HCT116 (cell line): Measurements from ENCODE around the gene MARCHF2. TPM values are rescaled to one million over a fixed set of nuclear protein-coding genes. Genes with fewer than 3 reads are reported as not detected.
A peak's percentile ranks its signal among the peaks of the same experiment; 100 is the strongest.
"Not testable (repeated sequence)": the region's sequence is repeated elsewhere in the genome, so short reads cannot be mapped to it uniquely, and the experiment has no call there.

Experiments used
- ATAC-seq: fragments of 200-7000 bp; cut with Tn5 transposase; 2 replicates; pipeline ENCODE4 v1.9.1; 2020; ENCODE audit warnings: mild to moderate bottlenecking, moderate library complexity
- BruUV-seq: library from RNA; stranded (reverse); fragments of 400-500 nt; replicated peaks from 2 replicates; lab custom pipeline; 2021; lab: Mats Ljungman, UMichigan
- CTCF ChIA-PET: fragments of 300-600 bp; sonication (Branson Sonifier 250); formaldehyde crosslinking; loops from one replicate; lab custom pipeline; 2021; ENCODE audit warnings: antibody characterized with exemption; lab: Charles Lee
- POLR2A ChIA-PET: fragments of 300-600, 350-600 bp; sonication (Branson Sonifier 250); formaldehyde crosslinking; loops from one replicate; lab custom pipeline; 2021; ENCODE audit warnings: antibody characterized with exemption; lab: Charles Lee
- RAD21 ChIA-PET, 2 experiments: fragments of 300-600 bp; sonication (Branson Sonifier 250); formaldehyde crosslinking; loops; one replicate each; lab custom pipeline; 2023; ENCODE audit warnings: low total read pairs in 2 of 2; ENCODE audit not compliant: uncharacterized antibody in 2 of 2, unreplicated experiment in 2 of 2, low non-redundant PET in 1 of 2; lab: Charles Lee
- DNase-seq: peaks from one replicate; pipeline ENCODE4 v3.0.0-alpha.2; 2010; ENCODE audit warnings: low read depth, low spot score
- H2AFZ ChIP-seq: fragments of 200-600 bp; shearing (Covaris generic), sonication (generic); 2 replicates; pipeline ENCODE4 v1.6.1; 2017; ENCODE audit warnings: low read depth, mixed run types, mixed read lengths, antibody characterized with exemption, low read length; ENCODE audit not compliant: poor library complexity, severe bottlenecking
- H3K27ac ChIP-seq: 2 replicates; pipeline ENCODE4 v1.5.1; 2012; ENCODE audit warnings: low read depth, low read length
- H3K27me3 ChIP-seq: fragments of 200-600 bp; sonication (generic); 2 replicates; pipeline ENCODE4 v1.6.1; 2016; ENCODE audit warnings: mixed run types, low read length, mixed read lengths; ENCODE audit not compliant: insufficient read depth
- H3K36me3 ChIP-seq, 2 experiments: fragments of 200-500 bp in 1 of 2; fragments of 200-600 bp in 1 of 2; sonication (Bioruptor generic) in 1 of 2; sonication (generic) in 1 of 2; 2 replicates each; pipeline versions ENCODE4 v1.5.1 to v1.6.1; 2014 to 2016; ENCODE audit warnings: low read length in 2 of 2, inconsistent platforms in 1 of 2, mixed read lengths in 1 of 2, mixed run types in 1 of 2; ENCODE audit not compliant: insufficient read depth in 2 of 2, control insufficient read depth in 1 of 2
- H3K4me1 ChIP-seq, 2 experiments: fragments of 200-600 bp in 1 of 2; sonication (generic) in 1 of 2; 2 replicates each; pipeline versions ENCODE4 v1.5.1 to v1.6.1; 2012 to 2017; ENCODE audit warnings: low read length in 2 of 2, inconsistent platforms in 1 of 2, mild to moderate bottlenecking in 1 of 2, mixed read lengths in 1 of 2, mixed run types in 1 of 2, moderate library complexity in 1 of 2; ENCODE audit not compliant: insufficient read depth in 2 of 2, control insufficient read depth in 1 of 2
- H3K4me2 ChIP-seq: fragments of 200-600 bp; sonication (generic); 2 replicates; pipeline ENCODE4 v1.6.1; 2017; ENCODE audit warnings: mixed run types, low read length, mixed read lengths
- H3K4me3 ChIP-seq, 2 experiments: fragments of 200-600 bp in 1 of 2; sonication (generic) in 1 of 2; replicated peaks in 1 of 2; 2 replicates each; pipeline ENCODE4 v1.5.1; 2011 to 2016; ENCODE audit warnings: low read length in 2 of 2, control low read depth in 1 of 2, low read depth in 1 of 2, mild to moderate bottlenecking in 1 of 2, mixed read lengths in 1 of 2, mixed run types in 1 of 2
- H3K79me2 ChIP-seq: fragments of 200-600 bp; sonication (generic); 2 replicates; pipeline ENCODE4 v1.6.1; 2017; ENCODE audit warnings: mild to moderate bottlenecking, mixed run types, low read length, moderate library complexity, mixed read lengths; ENCODE audit not compliant: insufficient read depth
- H3K9ac ChIP-seq: fragments of 200-600 bp; sonication (generic); 2 replicates; pipeline ENCODE4 v1.6.1; 2016; ENCODE audit warnings: low read length, mixed read lengths
- H3K9me2 ChIP-seq: fragments of 200-600 bp; sonication (generic), shearing (Covaris generic); 2 replicates; pipeline ENCODE4 v1.6.1; 2017; ENCODE audit warnings: mixed run types, mild to moderate bottlenecking, moderate library complexity; ENCODE audit not compliant: insufficient read depth
- H3K9me3 ChIP-seq, 2 experiments: fragments of 200-500 bp in 1 of 2; fragments of 200-600 bp in 1 of 2; sonication (Bioruptor generic) in 1 of 2; sonication (generic) in 1 of 2; 2 replicates each; pipeline ENCODE4 v1.6.1; 2014 to 2017; ENCODE audit warnings: low read length in 2 of 2, mixed read lengths in 2 of 2, inconsistent platforms in 1 of 2, low read depth in 1 of 2, mild to moderate bottlenecking in 1 of 2, mixed run types in 1 of 2, moderate library complexity in 1 of 2; ENCODE audit not compliant: control insufficient read depth in 1 of 2, insufficient read depth in 1 of 2
- H4K20me1 ChIP-seq: fragments of 200-600 bp; sonication (generic), shearing (Covaris generic); 2 replicates; pipeline ENCODE4 v1.6.1; 2017; ENCODE audit warnings: mixed run types, mild to moderate bottlenecking, moderate library complexity; ENCODE audit not compliant: insufficient read depth
- ATF3 ChIP-seq: IDR thresholded peaks from 2 replicates; pipeline ENCODE4 v1.6.1; 2012
- CBX3 ChIP-seq: IDR thresholded peaks from 2 replicates; pipeline ENCODE4 v1.6.1; 2012; ENCODE audit warnings: low read depth
- CEBPB ChIP-seq: IDR thresholded peaks from 2 replicates; pipeline ENCODE4 v1.6.1; 2012; ENCODE audit warnings: low read depth
- ELF1 ChIP-seq: IDR thresholded peaks from 2 replicates; pipeline ENCODE4 v1.6.1; 2012; ENCODE audit warnings: low read depth, borderline replicate concordance
- EZH2 ChIP-seq: fragments of 200-600 bp; sonication (generic); IDR thresholded peaks from 2 replicates; pipeline ENCODE4 v1.6.1; 2017; ENCODE audit warnings: antibody characterized with exemption, mixed run types
- MAX ChIP-seq: IDR thresholded peaks from 2 replicates; pipeline ENCODE4 v1.6.1; 2012
- POLR2A ChIP-seq: IDR thresholded peaks from 2 replicates; pipeline ENCODE4 v1.7.0; 2011; ENCODE audit warnings: borderline replicate concordance; ENCODE audit not compliant: insufficient read depth, insufficient read length; ENCODE audit errors: extremely low read depth
- POLR2AphosphoS5 ChIP-seq: IDR thresholded peaks from 2 replicates; pipeline ENCODE4 v1.6.1; 2011; ENCODE audit warnings: mild to moderate bottlenecking, low read depth, low read length, moderate library complexity
- SIN3A ChIP-seq: IDR thresholded peaks from 2 replicates; pipeline ENCODE4 v1.6.1; 2012; ENCODE audit warnings: low read depth
- SP1 ChIP-seq: IDR thresholded peaks from 2 replicates; pipeline ENCODE4 v1.6.1; 2012; ENCODE audit warnings: low read depth
- intact Hi-C: fragments of 100-400 bp; cut with micrococcal nuclease; formaldehyde crosslinking; loops from 2 replicates; pipeline ENCODE4 v1.10.0; 2022
- total RNA-seq: library from RNA; stranded (reverse); gene quantifications from one replicate; pipeline ENCODE4 v1.2.1, GENCODE V29; 2021; ENCODE audit not compliant: unreplicated experiment

Gene MARCHF2
- total RNA-seq, 1 experiment from 2014 or later = 22.5 TPM

- POLR2A ChIA-PET = interaction anchor here (1.7 to 2.1 kb wide), 3 partner anchors 9 to 13 kb away, joined by 8 to 12 read pairs (median 8); partner anchors contain the start of gene ANGPTL4
- H2AFZ ChIP-seq, H3K4me3 ChIP-seq, H3K9me3 ChIP-seq, H4K20me1 ChIP-seq, H3K9ac ChIP-seq, H3K27me3 ChIP-seq, H3K4me2 ChIP-seq, RAD21 ChIA-PET, H3K79me2 ChIP-seq, BruUV-seq, intact Hi-C loops, DNase-seq, H3K27ac ChIP-seq, H3K9me2 ChIP-seq, CTCF ChIA-PET, H3K36me3 ChIP-seq, H3K4me1 ChIP-seq, ATAC-seq: not testable (repeated sequence)
- peak; percentile 45; the same call in 1 of the 2 replicates for TF ChIP-seq SP1
Measured at GRCh38 chr19:8376373-8376974, 36.6 kb upstream of the MARCHF2 start.

- Histone ChIP-seq H3K9ac (no peak overlapping the region), H3K4me2 (no peak overlapping the region), H3K36me3 (no peaks in the 10 kb centered on the region), H3K4me3 (no peak overlapping the region), H3K27me3 (no peaks in the 10 kb centered on the region), H2AFZ (no peak overlapping the region), H3K79me2 (no peaks in the 10 kb centered on the region), H3K4me1 (no peaks in the 10 kb centered on the region), H3K9me2 (no peaks in the 10 kb centered on the region), H4K20me1 (no peaks in the 10 kb centered on the region), H3K9me3 (no peaks in the 10 kb centered on the region), H3K27ac (no peak overlapping the region)
- no peak for ATAC-seq
- BruUV-seq = no TSS peak
- RAD21 ChIA-PET = no interaction called here
- TF ChIP-seq POLR2A (no peak), ELF1 (no peak), MAX (no peak), CBX3 (no peak), POLR2AphosphoS5 (no peak), ATF3 (no peak), SIN3A (no peak), CEBPB (no peak), EZH2 (no peak)
- CTCF ChIA-PET = no interaction called here
- no peak for DNase-seq
- intact Hi-C loops = no loop called here
- POLR2A ChIA-PET = interaction anchor here (1.6 to 2.1 kb wide), 3 partner anchors 9 to 14 kb away, joined by 5 to 12 read pairs (median 8); partner anchors contain the start of gene ANGPTL4
Measured at GRCh38 chr19:8377598-8377997, 35.5 kb upstream of the MARCHF2 start.
